ENCODE data around the gene STARD6.
"Not testable (repeated sequence)": the region's sequence is repeated elsewhere in the genome, so short reads cannot be mapped to it uniquely, and the experiment has no call there.

DNA sequence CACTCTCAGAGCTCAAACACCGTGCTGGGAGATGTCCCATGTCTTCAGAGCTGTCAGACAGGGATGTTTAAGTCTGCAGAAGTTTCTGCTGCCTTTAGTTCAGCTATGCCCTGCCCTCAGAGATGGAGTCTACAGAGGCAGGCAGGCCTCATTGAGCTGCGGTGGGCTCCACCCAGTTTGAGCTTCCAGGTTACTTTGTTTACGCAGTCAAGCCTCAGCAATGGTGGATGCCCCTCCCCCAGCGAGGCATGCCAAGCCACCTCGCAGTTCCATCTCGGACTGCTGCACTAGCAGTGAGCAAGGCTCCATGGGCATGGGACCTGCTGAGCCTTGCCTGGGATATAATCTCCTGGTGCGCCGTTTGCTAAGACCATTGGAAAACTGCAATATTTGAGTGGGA is 48.1 kb downstream of the STARD6 start:
- TF ChIP-seq POLR2A, SPI1 (IDR thresholded peaks at IDR 0.05; ENCODE audit: low read depth, low read length): not testable (repeated sequence)

All from GM12891 (cell line).